GM21723 (cell line): Measurements from ENCODE around the gene AXDND1.
"Not testable (repeated sequence)": the region's sequence is repeated elsewhere in the genome, so short reads cannot be mapped to it uniquely, and the experiment has no call there.

ENCODE experiments used
- ATAC-seq: cut with Tn5 transposase; IDR thresholded peaks from one replicate; pipeline ENCODE4 v1.9.1; 2021; ENCODE audit warnings: mild to moderate bottlenecking, moderate library complexity; ENCODE audit not compliant: unreplicated experiment

Gene AXDND1

DNA sequence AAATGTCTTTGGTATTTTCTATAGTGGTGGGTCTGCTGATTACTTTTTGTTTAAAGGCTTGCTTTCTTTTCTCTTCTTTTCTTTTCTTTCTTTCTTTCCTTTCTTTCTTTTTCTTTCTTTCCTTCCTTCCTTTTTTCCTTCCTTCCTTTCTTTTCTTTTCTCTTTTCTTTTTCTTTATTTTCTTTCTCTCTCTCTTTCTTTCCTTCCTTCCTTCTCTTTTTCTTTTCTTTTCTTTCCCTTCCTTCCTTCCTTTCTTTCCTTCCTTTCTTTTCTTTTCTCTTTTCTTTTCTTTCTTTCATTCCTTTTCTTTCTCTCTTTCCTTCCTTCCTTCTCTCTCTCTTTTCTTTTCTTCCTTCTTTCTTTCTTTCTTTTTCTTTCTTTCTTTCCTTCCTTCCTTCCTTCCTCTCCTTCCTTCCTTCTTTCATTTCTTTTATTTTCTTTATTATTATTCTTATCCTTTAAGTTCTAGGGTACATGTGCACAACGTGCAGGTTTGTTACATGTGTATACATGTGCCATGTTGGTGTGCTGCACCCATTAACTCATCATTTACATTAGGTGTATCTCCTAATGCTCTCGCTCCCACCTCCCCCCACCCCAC is 93.9 kb downstream of the AXDND1 start:
- ATAC-seq, result not testable (repeated sequence)

DNA sequence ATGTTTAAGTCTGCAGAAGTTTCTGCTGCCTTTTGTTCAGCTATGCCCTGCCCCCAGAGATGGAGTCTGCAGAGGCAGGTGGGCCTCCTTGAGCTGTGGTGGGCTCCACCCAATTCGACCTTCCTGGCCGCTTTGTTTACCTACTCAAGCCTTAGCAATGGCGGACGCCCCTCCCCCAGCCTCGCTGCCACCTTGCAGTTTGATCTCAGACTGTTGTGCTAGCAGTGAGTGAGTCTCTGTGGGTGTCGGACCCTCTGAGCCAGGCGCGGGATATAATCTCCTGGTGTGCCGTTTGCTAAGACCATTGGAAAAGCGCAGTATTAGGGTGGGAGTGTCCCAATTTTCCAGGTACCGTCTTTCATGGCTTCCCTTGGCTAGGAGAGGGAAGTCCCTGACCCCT is 99.9 kb downstream of the AXDND1 start:
- ATAC-seq, result not testable (repeated sequence)

DNA sequence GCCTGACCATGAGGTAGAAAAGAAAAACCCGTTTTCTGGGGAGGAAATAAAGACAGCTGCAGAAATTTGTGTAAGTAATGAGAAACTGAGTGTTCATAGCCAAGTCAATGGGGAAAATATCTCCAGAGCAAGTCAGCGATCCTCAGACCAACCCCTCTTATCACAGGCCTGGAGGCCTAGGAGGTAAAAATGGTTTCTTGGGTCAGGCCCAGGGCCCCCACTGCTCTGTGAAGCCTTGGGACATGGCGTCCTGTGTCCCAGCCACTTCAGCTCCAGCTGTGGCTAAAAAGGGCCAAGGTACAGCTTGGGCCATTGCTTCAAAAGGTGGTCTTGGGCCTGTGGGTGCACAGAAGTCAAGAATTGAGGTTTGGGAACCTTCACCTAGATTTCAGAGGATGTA is 108.9 kb downstream of the AXDND1 start:
- ATAC-seq, result no peak

DNA sequence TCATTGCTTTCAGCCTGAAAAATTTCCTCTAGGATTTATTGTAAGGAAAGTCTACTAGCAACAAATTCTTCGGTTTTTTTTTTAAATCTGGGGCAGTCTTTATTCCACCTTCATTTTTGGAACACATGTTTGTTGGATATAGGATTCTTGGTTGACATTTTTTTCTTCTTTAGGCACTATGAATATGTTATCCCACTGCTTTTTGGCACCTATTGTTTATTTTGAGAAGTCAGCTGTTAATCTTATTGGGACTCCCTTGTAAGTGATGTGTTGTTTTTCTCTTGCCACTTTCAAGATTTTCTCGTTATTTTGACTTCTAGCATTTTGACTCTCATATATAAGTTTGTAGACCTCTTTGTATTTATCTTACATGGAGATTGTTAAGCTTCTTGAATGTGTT is 110.7 kb downstream of the AXDND1 start:
- no peak for ATAC-seq

DNA sequence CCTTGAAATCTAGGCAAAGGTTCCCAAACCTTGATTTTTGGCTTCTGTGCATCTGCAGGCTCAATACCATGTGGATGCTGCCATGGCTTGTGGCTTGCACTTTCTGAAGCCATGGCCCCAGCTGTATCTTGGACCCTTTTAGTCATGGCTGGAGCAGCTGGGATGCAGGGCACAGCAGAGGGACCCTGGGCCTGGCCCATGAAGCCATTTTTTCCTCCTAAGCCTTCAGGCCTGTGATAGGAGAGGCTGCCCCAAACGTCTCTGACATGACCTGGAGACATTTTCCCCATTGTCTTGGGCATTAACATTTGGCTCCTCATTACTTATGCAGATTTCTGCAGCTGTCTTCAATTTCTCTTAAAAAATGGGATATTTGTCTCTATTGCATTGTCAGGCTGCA is 112.6 kb downstream of the AXDND1 start:
- ATAC-seq, result no peak

DNA sequence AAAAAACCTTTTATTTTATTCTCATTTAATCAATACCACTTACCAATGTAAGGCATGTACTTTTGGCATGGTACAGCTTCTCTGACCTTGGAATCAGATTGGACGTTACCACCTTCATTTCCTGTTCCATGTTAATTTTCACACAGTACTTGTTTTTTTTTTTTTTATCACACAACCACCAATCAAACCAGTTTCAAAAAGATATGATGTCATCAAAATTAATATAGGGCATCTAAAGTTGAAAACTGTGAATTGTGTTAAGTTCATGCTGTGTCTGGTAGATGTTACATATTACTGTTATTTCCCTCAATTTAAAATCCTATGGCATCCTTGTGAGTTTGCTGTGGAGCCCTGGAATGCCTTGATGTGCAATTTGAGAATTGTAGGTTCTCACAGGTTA is 124.8 kb downstream of the AXDND1 start:
- no peak for ATAC-seq

DNA sequence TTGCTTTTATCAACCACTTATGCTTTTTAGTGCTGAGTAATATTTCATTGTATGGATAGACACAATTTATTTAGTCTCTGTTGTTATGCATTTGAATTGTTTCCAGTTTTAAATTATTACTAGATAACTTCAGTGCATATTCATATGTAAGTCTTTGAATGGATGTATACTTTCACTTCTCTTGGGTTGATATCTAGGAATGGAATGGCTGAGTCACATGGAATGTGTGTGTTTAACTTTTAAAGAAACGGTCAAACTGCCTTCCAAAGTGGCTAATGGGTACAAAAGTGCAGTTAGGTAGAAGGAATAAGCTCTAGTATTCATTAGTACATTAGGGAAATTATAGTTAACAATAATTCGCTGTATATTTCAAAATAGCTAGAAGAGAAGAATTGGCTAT is 127.6 kb downstream of the AXDND1 start:
- no peak for ATAC-seq

DNA sequence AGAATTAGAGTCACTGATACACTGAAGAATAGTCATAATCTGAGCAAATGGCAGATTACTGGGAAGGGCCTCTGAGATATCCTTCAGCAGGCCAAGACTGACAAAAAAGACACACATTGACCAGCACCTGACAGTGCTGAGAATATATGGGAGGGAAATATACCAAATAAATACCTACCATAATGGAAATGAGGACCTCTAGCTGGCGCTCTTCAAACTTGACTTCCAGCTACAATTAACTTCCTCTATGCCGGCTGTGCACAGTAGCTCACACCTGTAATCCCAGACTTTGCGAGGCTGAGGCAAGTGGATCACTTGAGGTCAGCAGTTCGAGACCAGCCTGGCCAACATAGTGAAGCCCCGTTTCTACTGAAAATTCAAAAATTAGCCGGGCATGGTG is 140.4 kb downstream of the AXDND1 start:
- ATAC-seq, result no peak

DNA sequence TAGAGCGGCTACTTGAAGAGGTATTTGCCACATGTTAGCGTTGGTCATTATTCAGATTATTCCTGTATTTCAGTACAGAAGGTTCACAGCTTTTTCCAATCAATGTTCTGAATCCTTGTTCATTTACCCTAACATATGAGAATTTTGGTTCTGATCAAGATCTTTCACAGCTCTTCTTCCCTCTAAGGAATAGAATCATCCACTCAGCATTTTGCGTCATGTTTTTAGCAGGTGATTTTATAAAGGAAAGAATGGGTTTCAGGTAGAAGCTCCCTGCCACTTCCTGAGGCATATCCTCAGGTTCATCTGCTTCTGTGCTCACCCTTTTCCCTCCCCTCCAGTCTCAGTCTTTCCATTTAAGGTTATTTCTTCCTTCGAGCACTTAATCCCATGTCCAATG is 143.6 kb downstream of the AXDND1 start:
- no peak for ATAC-seq

DNA sequence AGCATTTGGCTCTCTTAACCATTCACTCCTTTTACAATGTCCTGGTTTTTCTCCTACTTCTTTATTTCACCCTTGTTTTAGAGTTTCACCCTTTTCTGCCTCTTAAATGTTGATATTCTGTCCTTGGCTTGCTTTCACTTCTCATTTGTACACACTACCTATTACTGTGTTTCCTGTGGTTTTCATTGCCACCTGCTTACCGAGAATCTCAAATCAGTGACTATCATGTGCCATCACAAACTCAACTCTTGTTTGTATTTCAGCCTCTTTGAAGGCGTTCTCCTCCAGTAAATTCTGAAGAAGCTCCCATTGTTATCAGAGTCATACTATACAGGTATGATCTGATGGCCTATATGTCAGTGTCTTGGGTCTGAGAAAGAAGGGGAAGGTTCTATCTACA is 144.3 kb downstream of the AXDND1 start:
- ATAC-seq, result peak; percentile 83

DNA sequence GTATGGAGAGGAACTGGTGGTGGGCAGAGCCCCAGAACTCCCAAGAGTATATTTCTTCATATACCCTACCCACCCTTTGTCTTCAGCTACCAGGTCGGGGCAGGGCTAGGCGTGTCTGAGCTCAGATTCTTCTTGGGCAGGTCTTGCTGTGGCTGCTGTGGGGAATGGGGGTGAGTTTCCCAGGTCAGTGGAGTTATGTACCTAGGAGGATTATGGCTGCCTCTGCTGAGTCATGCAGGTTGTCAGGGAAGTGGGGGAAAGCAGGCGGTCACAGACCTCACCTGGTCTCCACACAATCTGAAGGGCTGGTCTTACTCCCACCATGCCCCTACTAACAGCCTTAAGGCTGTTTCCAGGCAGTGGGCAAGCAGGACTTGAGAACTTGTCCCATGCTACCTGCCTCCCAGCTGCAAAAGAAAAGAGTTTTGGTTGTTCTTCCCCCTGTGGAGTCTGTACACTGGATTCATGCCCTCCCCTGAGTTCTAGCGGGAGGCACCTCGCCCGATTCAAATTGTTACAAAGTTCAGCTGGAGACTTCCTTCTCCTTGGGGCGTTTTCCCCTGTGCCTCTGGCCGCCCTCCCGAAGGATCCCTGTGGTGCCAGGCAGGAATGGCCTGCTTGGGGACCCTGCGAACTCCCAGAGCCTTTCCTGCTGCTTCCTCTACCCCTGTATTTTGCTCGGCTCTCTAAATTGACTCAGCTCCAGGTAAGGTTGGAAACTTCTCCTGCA is 151.4 kb downstream of the AXDND1 start:
- no peak for ATAC-seq

DNA sequence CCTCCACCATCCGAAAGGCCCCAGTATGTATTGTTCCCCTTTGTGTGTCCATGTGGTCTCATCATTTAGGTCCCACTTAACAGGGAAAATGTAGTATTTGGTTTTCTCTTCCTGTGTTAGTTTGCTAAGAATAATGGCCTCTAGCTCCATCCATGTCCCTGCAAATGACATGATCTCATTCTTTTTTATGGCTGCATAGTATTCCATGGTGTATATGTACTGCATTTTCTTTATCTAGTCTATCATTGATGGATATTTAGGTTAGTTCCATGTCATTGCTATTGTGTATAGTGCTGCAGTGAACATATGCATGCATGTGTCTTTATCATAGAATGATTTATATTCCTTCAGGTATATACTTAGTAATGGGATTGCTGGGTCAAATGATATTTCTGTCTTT is 152.8 kb downstream of the AXDND1 start:
- not testable (repeated sequence) for ATAC-seq

DNA sequence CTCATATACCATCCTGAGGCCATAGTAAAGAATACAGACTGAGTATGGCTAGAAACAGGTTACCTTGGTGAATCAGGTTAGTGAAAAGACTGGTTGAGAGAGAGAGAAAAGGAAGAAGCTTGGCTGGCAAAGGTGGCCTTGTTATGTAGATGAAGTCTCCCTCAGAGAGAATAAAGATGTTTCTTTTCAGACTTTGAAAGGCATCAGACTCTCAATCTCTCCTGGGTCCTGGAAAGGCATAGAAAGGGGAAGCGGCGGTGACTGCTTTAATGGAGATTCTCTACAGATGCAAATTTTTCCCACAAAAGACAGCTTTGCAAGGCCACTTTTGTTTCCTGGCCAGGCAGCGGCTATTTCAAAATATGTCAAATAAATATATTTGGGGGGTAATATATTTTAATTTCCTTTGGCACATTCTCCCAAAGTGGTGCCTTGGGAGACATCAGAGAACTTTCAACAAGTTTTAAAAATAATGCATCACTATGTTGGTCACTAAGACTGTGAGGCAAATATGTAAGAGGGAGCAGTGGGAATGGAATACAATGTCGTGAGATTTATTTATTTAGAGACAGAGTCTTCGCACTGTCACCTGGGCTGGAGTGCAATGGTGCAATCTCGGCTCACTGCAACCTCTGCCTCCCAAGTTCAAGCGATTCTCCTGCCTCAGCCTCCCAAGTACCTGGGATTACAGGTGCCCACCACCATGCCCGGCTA is 163.9 kb downstream of the AXDND1 start:
- ATAC-seq, result no peak

DNA sequence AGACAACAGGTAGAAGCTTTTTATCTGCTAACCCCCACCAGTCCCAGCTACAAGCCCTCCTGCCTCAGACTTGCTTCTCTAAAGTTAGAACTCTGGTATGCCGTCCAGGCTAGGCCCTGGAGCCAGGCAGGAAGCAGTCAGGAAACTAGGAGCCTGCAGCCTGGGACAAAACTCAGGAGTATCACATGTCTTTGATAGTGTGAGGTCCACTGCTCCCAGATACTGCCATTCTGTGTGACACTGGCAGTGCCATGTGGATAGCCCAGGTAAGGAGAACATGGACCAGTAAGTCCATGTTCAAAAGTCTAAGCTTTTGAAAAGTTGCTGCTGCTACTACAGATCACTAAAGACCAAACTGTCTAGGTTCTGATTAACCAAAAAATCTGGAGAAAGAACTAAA is 164.6 kb downstream of the AXDND1 start:
- ATAC-seq, result no peak

DNA sequence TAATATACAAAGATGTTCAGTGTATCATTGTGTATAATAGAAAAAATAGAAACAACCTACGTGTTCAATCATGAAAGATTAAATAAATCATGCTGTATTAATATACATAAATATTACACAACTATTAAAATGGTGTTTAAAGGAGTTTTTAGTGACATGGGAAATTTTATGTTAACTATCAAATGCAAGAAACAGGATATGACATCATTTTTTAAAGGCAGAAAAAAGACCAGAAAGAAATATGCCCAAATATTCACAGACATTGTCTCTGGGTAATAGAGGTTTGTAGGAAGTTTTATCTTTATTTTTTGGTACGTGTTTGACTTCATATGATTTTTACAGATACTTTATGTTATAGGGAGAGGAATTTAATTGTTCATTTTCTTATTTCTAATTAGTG is 176.0 kb downstream of the AXDND1 start:
- no peak for ATAC-seq

DNA sequence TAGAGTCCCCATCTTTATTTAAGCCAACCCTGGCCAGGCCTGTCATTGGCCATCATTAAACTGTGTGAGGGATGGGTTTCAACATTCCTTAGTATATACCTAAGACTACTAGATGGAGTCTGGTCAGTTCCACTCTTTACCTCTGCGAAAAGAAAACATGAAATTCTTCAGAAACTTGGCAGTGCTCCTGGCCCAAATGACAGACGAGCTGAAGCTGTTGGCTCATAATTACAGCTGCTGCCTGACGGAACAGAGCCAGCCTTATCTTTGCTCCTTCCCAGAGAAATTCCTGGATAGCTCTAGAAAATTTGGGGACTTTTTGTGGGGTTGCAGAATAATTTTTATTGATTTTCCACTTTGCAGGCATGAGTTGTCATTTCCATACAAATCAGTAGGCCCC is 179.6 kb downstream of the AXDND1 start:
- no peak for ATAC-seq

DNA sequence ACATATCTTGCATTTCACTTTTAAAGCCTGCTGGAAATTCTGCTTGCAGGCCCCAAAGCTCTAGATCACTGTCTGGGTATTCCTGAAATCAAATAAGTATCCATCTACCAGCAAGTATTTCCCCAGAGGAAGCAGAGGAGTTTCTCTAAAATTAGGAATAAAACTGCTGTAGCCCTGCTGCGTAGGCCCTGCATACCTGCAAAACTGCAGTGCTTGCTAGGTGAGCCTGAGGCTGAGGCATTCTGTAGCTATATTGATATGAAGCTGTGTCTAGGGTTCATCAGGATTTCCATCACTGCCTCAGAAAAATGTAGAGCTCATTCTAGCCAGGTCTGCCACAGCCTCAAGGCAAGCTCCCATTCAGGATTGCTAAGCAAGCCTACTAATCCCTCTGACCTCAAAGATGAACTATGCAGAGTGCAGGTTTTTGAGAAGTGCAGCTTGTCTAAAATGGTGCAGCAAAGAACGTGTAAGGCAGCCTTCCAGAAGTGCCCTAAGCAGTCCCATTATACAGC is 181.3 kb downstream of the AXDND1 start:
- ATAC-seq, result no peak

DNA sequence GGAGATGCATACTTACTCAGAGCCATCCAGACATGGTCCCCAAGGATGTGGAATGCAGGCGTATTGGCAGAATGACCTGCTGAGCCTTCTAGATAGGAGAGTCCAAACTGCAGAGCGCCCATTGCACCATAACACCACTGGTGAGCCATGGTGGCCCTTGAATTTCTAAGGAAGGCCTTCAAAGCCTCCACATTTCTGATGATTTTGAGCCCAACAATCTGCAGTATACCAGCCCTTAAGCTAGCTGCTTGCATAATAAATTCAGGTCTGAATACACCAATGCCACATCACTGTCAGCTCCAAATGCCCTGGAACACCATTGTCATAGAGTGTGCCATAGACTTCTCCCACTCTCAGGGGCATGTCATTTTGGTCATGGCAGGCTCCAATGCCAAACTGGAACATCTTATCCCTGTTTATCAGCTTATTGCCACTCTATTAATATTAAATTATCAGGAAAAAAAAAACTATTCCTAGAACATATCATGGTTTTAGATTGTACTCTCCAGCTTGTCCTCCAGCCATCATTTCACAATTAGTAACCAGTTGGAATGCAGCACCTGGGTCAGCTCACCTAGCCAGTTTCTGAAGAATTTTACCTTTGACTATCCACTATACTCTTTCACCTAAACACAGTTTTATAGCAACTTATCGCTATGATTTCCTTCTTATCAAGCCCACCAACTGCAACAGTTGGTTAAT is 183.0 kb downstream of the AXDND1 start:
- ATAC-seq, result no peak

DNA sequence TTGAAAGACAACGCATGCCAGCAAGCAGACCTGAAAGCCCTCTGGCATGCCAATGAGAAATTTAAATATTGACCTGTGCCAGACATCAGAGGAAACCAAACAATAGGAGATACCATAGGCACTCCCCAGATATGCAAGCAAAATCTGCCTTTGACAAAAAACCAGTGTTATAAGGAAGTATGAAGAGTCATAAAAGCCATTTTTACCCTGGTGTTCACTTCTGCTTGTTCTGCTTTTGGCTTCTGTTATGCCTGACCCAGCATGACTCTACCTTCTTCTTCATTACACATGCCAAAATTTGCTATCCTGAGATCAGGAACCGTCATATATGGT is 183.6 kb downstream of the AXDND1 start:
- ATAC-seq, result no peak

DNA sequence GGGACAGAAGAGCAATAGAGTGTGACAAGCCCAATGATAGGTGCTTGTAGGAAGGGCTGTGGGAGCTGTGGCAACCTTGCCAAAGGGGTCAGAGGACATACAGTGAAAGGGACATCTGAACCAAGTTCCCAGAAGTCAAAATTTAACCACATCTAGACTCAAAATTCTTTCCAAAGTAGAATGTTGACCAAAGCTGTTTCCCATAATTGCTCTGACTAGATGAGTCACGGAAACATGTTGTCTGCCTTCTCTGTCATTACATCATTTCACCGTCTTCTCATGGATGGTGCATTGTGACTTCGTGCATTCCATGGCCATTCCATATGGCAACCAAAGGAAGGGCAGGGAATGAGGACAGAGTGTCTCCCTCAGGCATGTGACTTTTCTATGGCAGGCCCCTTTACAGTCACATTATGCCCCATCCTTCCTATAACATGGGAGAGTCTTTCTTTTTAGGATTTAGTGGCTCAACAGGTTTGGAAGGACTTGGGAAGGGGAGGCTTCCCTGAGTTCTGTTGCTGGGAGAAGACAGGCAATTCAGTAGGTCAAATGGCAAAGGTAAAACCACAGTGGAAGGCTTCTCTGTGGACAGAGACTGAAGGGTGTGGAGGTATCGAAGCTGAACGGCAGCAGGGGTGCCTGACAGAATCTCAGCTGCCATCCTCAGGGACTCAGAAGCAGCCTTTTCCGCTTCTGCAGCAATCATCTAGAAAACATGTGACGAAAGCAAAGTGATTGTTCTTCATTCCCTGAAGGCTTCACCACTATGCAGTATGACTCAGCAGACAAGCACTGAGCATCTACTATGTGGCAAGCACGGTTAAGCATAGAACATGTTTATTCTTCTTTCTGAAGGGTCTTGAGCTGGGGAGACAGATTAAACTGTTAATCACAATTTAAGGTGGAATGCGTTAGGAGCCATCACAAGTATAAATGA is 185.2 kb downstream of the AXDND1 start:
- ATAC-seq, result no peak
